Measurements from ENCODE around the gene AGAP1.
"Not testable (repeated sequence)": the region's sequence is repeated elsewhere in the genome, so short reads cannot be mapped to it uniquely, and the experiment has no call there.

Gene AGAP1

GRCh38 chr2:235747786-235748091 lies 253.9 kb downstream of the AGAP1 start:
- DNase-seq = no peak

GRCh38 chr2:235749121-235749770 lies 255.4 kb downstream of the AGAP1 start:
- no peak for DNase-seq

GRCh38 chr2:235749771-235750160 lies 255.9 kb downstream of the AGAP1 start:
- no peak for DNase-seq

GRCh38 chr2:235752846-235753245 lies 259.0 kb downstream of the AGAP1 start:
- DNase-seq = no peak

- DNase-seq = no peak
These were observed 260.7 kb downstream of the AGAP1 start for GRCh38 chr2:235754357-235755207.

GRCh38 chr2:235756491-235756890 lies 262.6 kb downstream of the AGAP1 start:
- DNase-seq = no peak

- DNase-seq = no peak
These were observed 263.4 kb downstream of the AGAP1 start for GRCh38 chr2:235757212-235757611.

GRCh38 chr2:235757640-235758039 lies 263.8 kb downstream of the AGAP1 start:
- DNase-seq = no peak

- DNase-seq = peak; percentile 17
These were observed 269.2 kb downstream of the AGAP1 start for GRCh38 chr2:235762832-235763598.

- no peak for DNase-seq
These were observed 270.0 kb downstream of the AGAP1 start for GRCh38 chr2:235763816-235764215.

GRCh38 chr2:235764478-235764877 lies 270.6 kb downstream of the AGAP1 start:
- not testable (repeated sequence) for DNase-seq

GRCh38 chr2:235765181-235765820 lies 271.5 kb downstream of the AGAP1 start:
- peak; percentile 51 for DNase-seq

GRCh38 chr2:235766278-235766677 lies 272.4 kb downstream of the AGAP1 start:
- peak; percentile 95 for DNase-seq

GRCh38 chr2:235768606-235769005 lies 274.8 kb downstream of the AGAP1 start:
- DNase-seq = no peak

GRCh38 chr2:235769046-235769445 lies 275.2 kb downstream of the AGAP1 start:
- no peak for DNase-seq

GRCh38 chr2:235770909-235771820 lies 277.3 kb downstream of the AGAP1 start:
- no peak for DNase-seq

GRCh38 chr2:235773188-235773928 lies 279.5 kb downstream of the AGAP1 start:
- DNase-seq = no peak

GRCh38 chr2:235774153-235774870 lies 280.5 kb downstream of the AGAP1 start:
- DNase-seq = no peak

GRCh38 chr2:235776531-235776930 lies 282.7 kb downstream of the AGAP1 start:
- DNase-seq = no peak

- DNase-seq = peak; percentile 91
These were observed 285.6 kb downstream of the AGAP1 start for GRCh38 chr2:235779444-235779896.

GRCh38 chr2:235780401-235780800 lies 286.6 kb downstream of the AGAP1 start:
- no peak for DNase-seq

Data from DMS53 (cell line).